ENCODE measurements around the gene C12orf75. TPM values are rescaled to one million over a fixed set of nuclear protein-coding genes. Genes with fewer than 3 reads are reported as not detected.
A peak's percentile ranks its signal among the peaks of the same experiment; 100 is the strongest.

Gene C12orf75
- total RNA-seq, 1 experiment from 2014 or later: 46.0 TPM

GRCh38 chr12:105348142-105348541 is 17.7 kb downstream of the C12orf75 start:
- TF ChIP-seq, protein P1, sequence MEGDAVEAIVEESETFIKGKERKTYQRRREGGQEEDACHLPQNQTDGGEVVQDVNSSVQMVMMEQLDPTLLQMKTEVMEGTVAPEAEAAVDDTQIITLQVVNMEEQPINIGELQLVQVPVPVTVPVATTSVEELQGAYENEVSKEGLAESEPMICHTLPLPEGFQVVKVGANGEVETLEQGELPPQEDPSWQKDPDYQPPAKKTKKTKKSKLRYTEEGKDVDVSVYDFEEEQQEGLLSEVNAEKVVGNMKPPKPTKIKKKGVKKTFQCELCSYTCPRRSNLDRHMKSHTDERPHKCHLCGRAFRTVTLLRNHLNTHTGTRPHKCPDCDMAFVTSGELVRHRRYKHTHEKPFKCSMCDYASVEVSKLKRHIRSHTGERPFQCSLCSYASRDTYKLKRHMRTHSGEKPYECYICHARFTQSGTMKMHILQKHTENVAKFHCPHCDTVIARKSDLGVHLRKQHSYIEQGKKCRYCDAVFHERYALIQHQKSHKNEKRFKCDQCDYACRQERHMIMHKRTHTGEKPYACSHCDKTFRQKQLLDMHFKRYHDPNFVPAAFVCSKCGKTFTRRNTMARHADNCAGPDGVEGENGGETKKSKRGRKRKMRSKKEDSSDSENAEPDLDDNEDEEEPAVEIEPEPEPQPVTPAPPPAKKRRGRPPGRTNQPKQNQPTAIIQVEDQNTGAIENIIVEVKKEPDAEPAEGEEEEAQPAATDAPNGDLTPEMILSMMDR (conservative IDR thresholded peaks at IDR 0.05; ENCODE audit: low read depth, low read length): no peak
- no peak for TF ChIP-seq EZH2 (IDR thresholded peaks at IDR 0.05; ENCODE audit: borderline replicate concordance, low read depth, low read length, poor library complexity, severe bottlenecking)
- DNase-seq (ENCODE audit: low spot score): no peak
- POLR2A ChIA-PET (ENCODE audit: low non-redundant PET): interaction anchor here (0.7 kb wide), 1 partner anchor 147 kb away, joined by 16 read pairs; no protein-coding TSS in a partner anchor
- BruUV-seq (replicated peaks): no TSS peak
- CTCF ChIA-PET: no interaction called here
- no peaks in the 10 kb centered on the region for H3K27me3 ChIP-seq (replicated peaks; ENCODE audit: insufficient read depth, low read depth, low read length, poor library complexity)
- H3K27ac ChIP-seq (ENCODE audit: low read depth, low read length, poor library complexity, severe bottlenecking): no peak overlapping the region
- intact Hi-C loops (cut with micrococcal nuclease; ENCODE audit: unreplicated experiment): no loop called here
- no peak overlapping the region for H3K4me3 ChIP-seq (ENCODE audit: low read depth, low read length, poor library complexity, severe bottlenecking)
- H3K9me3 ChIP-seq (ENCODE audit: low read depth, low read length, poor library complexity, severe bottlenecking): no peaks in the 10 kb centered on the region
- H3K4me1 ChIP-seq (ENCODE audit: insufficient read depth, low read length, poor library complexity, severe bottlenecking): peaks cover 15% of the 10 kb centered on the region
- H3K36me3 ChIP-seq (ENCODE audit: insufficient read depth, low read length, poor library complexity, severe bottlenecking): no peaks in the 10 kb centered on the region

- peak; percentile 29 for DNase-seq (ENCODE audit: low spot score)
- CTCF ChIA-PET: no interaction called here
- no TSS peak for BruUV-seq (replicated peaks)
- POLR2A ChIA-PET (ENCODE audit: low non-redundant PET): interaction anchor here (0.7 kb wide), 1 partner anchor 147 kb away, joined by 16 read pairs; no protein-coding TSS in a partner anchor
- Histone ChIP-seq H3K9me3 (ENCODE audit: low read depth, low read length, poor library complexity, severe bottlenecking) (no peaks in the 10 kb centered on the region), H3K27me3 (replicated peaks; ENCODE audit: insufficient read depth, low read depth, low read length, poor library complexity) (no peaks in the 10 kb centered on the region), H3K4me3 (ENCODE audit: low read depth, low read length, poor library complexity, severe bottlenecking) (no peak overlapping the region), H3K36me3 (ENCODE audit: insufficient read depth, low read length, poor library complexity, severe bottlenecking) (no peaks in the 10 kb centered on the region), H3K27ac (ENCODE audit: low read depth, low read length, poor library complexity, severe bottlenecking) (peak overlapping the region; percentile 26), H3K4me1 (ENCODE audit: insufficient read depth, low read length, poor library complexity, severe bottlenecking) (peaks cover 14% of the 10 kb centered on the region)
- TF ChIP-seq, protein P1 (conservative IDR thresholded peaks at IDR 0.05; ENCODE audit: low read depth, low read length): no peak
- no peak for TF ChIP-seq EZH2 (IDR thresholded peaks at IDR 0.05; ENCODE audit: borderline replicate concordance, low read depth, low read length, poor library complexity, severe bottlenecking)
- intact Hi-C loops (cut with micrococcal nuclease; ENCODE audit: unreplicated experiment): no loop called here
Observed at GRCh38 chr12:105348561-105348960, 18.1 kb downstream of the C12orf75 start.

GRCh38 chr12:105349138-105349537 is 18.6 kb downstream of the C12orf75 start:
- no TSS peak for BruUV-seq (replicated peaks)
- no peak for TF ChIP-seq EZH2 (IDR thresholded peaks at IDR 0.05; ENCODE audit: borderline replicate concordance, low read depth, low read length, poor library complexity, severe bottlenecking)
- TF ChIP-seq, protein P1 (conservative IDR thresholded peaks at IDR 0.05; ENCODE audit: low read depth, low read length): no peak
- H3K36me3 ChIP-seq (ENCODE audit: insufficient read depth, low read length, poor library complexity, severe bottlenecking): no peaks in the 10 kb centered on the region
- ChIA-PET CTCF (no interaction called here), POLR2A (ENCODE audit: low non-redundant PET) (no interaction called here)
- no peaks in the 10 kb centered on the region for H3K27me3 ChIP-seq (replicated peaks; ENCODE audit: insufficient read depth, low read depth, low read length, poor library complexity)
- H3K27ac ChIP-seq (ENCODE audit: low read depth, low read length, poor library complexity, severe bottlenecking): peak overlapping the region; percentile 26
- no peak for DNase-seq (ENCODE audit: low spot score)
- peaks cover 14% of the 10 kb centered on the region for H3K4me1 ChIP-seq (ENCODE audit: insufficient read depth, low read length, poor library complexity, severe bottlenecking)
- intact Hi-C loops (cut with micrococcal nuclease; ENCODE audit: unreplicated experiment): no loop called here
- H3K9me3 ChIP-seq (ENCODE audit: low read depth, low read length, poor library complexity, severe bottlenecking): no peaks in the 10 kb centered on the region
- H3K4me3 ChIP-seq (ENCODE audit: low read depth, low read length, poor library complexity, severe bottlenecking): no peak overlapping the region

Data from A673 (cell line).